HG03469 (cell line): ENCODE data around the gene ZNF559.
A peak's percentile ranks its signal among the peaks of the same experiment; 100 is the strongest.
"Not testable (repeated sequence)": the region's sequence is repeated elsewhere in the genome, so short reads cannot be mapped to it uniquely, and the experiment has no call there.

ENCODE experiments used
- ATAC-seq: cut with Tn5 transposase; IDR thresholded peaks from one replicate; pipeline ENCODE4 v1.9.1; 2021; ENCODE audit warnings: mild to moderate bottlenecking, moderate library complexity, moderate number of reproducible peaks; ENCODE audit not compliant: unreplicated experiment

Gene ZNF559

GRCh38 chr19:9323919-9324583, at the start of gene ZNF559:
ZNF559 (plus strand) TSS chr19:9324179; CDS start chr19:9338550, 14,371 bp downstream.
- peak; percentile 74 for ATAC-seq

DNA sequence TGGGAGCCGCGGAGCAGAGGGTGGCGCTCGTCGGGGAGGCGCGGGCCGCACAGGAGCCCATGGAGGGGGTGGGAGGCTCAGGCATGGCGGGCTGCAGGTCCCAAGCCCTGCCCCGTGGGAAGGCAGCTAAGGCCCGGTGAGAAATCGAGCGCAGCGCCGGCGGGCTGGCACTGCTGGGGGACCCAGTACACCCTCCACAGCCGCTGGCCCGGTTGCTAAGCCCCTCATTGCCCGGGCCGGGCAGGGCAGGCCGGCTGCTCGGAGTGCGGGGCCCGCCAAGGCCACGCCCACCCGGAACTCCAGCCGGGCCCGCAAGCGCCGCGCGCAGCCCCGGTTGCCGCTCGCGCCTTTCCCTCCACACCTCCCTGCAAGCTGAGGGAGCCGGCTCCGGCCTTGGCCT, 40.5 kb upstream of the ZNF559 start:
- ATAC-seq: not testable (repeated sequence)

GRCh38 chr19:9289231-9289884, 34.6 kb upstream of the ZNF559 start:
- no peak for ATAC-seq

DNA sequence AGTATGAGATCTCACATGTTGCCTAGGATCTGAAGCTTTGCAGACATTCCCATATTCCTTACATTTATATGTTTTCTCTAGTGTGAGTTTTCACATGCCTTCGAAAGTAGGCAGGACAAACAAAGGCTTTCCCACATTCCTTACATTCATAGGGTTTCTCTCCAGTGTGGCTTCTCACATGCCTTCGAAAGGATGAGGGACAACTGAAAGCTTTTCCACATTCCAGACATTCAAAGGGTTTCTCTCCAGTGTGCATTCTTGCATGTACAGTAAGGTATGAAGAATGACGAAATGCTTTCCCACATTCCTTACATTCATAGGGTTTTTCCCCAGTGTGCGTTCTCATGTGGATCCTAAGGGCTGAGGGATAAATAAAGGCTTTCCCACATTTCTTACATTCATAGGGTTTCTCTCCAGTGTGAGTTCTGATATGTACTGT, 28.5 kb upstream of the ZNF559 start:
- no peak for ATAC-seq

- no peak for ATAC-seq
These were observed 27.6 kb upstream of the ZNF559 start for GRCh38 chr19:9296336-9296735.

DNA sequence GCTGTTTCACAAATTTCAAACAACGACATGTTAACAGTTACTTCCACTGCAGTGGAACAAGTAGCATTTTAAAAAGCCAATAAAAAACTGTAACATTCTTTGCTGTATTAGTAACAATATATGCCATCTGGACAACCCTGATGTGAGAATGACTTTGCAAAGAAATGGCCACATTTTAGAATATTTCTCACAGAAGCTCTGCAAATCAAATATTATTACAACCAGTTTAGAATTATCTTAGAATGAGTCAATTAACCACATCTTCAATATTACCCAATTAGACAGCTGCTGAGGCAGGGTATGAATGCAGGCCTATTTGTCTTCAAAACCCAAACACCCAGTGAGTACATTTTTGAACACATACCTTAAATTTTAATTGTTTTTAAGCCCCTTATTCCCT, 17.5 kb upstream of the ZNF559 start:
- ATAC-seq: no peak

GRCh38 chr19:9308091-9308770, 15.7 kb upstream of the ZNF559 start:
- no peak for ATAC-seq

DNA sequence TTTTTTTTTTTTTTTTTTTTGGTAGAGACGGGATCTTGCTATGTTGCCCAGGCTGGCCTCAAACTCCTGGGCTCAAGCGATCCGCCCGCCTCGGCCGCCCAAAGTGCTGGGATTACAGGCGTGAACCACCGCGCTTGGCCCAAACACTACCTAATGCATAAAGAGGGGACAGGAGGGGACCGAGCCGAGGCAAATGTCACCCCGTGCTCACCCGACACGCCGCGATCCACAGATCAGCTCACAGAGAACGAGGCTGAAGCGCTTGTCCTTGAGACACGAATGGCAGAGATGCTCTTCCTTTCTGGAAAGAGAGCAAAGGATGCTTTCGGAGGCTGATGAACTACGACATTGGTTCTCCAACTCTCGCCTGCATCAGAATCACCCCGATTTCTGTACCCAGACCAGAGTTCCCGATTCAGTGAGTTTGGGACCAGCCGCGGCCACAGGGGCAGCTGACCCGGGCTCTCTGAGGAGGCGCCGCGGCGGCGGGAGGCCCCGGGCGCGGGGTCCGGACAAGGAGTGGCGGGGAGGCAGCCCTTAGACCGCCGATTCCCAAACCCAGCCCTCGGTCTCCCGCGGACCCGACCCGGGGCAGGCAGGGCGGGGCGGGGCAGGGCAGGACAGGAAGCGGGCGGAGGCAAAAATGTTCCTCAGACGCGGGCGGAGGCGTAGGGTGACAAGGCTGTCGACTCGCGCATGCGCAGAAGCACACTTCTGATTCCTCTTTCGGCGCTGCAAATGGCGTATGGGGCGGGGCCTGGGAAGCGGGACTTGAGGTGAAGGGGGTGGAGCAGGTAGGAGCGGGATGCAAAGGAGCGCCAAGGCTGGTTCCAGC, 14.6 kb upstream of the ZNF559 start, which contains the start of gene ZNF699:
TSS of gene ZNF699 (minus strand) at position 700 of the 835 bp plus-strand sequence. CDS start 4,719 bp downstream, outside the sequence.
- ATAC-seq: peak; percentile 61

DNA sequence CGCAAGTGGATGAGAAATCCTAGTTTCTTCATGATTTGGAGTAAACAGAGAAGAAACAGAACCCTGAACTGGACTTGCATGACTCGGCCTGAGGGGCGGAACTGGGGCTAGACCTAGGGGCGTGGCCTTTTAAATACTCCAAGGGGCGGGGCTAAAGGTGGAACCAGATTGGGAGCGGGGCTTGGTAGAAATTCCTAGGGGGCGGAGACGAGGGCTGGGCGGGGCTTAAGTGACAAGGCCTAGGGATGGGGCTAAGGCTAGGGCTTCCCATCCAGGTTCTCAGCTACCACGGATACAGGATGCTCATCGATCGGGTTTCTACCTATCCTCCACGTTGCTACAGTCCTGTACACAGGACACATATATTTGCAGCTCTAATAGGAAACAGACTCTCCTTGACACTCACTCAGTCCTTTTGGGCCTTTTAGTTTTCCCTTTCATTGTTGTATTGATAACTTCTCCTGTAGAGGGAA, 14.0 kb upstream of the ZNF559 start:
- peak; percentile 28 for ATAC-seq

- ATAC-seq: no peak
These were observed 10.2 kb upstream of the ZNF559 start for GRCh38 chr19:9313756-9314155.

DNA sequence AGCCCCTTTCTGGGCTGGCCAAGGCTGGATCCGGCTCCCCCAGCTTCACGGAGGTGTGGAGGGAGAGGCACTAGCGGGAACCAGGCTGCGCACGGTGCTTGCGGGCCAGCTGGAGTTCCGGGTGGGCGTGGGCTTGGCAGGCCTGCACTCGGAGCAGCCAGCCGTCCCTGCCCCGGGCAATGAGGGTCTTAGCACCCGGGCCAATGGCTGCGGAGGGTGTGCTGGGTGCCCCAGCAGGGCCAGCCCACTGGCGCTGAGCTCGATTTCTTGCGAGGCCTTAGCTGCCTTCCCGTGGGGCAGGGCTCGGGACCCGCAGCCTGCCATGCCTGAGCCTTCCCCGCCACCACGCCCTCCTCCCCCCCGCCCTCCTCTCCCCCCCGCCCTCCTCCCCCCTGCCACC, 2.6 kb upstream of the ZNF559 start:
- no peak for ATAC-seq

GRCh38 chr19:9321756-9322155, 2.2 kb upstream of the ZNF559 start:
- not testable (repeated sequence) for ATAC-seq

DNA sequence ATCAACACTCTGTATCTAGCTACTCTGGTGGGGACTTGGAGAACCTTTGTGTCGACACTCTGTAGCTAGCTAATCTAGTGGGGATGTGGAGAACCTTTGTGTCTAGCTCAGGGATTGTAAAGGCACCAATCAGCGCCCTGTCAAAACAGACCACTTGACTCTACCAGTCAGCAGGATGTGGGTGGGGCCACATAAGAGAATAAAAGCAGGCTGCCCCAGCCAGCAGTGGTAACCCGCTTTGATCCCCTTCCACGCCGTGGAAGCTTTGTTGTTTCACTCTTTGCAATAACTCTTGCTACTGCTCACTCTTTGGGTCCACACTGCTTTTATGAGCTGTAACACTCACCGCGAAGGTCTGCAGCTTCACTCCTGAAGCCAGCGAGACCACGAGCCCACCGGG, 1.8 kb upstream of the ZNF559 start:
- not testable (repeated sequence) for ATAC-seq

DNA sequence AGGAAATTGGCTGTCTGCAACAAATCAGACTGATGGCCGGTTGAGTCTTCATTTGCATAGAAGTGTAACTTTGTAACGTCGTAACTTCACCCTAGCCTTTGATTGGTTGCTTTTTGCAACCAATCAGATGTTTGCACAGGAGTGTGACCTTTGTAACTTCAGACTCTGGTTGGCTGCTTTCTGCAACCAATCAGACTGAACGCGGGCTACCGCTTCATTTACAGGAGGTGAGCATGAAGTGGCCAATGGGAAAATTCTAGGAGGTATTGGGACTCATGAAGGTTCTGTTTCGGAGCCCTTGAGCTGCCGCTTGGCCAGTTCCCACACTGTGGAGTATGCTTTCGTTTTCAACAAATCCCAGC, 441 bp upstream of the ZNF559 start:
- ATAC-seq: no peak

GRCh38 chr19:9324584-9324962, 594 bp downstream of the ZNF559 start:
- no peak for ATAC-seq

GRCh38 chr19:9329999-9330398, 6.0 kb downstream of the ZNF559 start:
- no peak for ATAC-seq

- ATAC-seq: no peak
These were observed 18.8 kb downstream of the ZNF559 start for GRCh38 chr19:9342610-9343304.

DNA sequence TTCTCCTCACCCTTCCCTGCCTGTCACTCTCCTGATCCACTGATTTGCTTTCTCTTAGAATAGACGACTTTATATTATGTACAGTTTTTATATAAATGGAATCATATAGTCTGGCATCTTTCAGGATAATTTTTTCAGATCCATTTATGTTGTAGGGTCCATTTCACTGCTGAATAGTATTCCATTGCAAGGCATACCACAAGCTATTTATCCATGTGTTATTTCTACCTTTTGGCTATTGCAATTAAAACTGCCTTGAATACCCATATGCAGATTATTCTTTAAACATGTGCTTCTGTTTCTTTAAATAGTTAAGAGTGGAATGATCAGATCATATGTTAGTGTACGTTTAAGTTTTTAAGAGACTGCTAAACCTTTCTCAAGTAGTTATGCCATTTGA, 21.0 kb downstream of the ZNF559 start:
- no peak for ATAC-seq

DNA sequence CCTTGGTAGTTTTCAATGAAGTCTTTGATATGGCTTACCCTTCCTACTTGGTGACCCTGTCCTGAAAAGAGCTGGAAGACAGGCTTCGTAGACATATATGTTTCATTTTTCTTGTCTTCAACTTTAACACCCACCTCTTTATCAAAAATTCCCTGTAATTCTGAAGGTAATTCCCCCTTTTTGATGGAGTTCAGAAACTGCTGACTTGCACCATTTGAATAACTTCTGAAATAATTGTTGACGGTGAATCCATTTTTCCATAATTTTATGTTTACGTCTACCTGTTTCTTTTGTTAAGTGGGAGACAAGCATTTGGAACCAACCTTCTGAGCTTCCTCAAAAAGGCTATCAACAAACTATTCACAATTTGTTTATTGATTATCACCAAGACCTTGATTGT, 24.3 kb downstream of the ZNF559 start:
- ATAC-seq: no peak

DNA sequence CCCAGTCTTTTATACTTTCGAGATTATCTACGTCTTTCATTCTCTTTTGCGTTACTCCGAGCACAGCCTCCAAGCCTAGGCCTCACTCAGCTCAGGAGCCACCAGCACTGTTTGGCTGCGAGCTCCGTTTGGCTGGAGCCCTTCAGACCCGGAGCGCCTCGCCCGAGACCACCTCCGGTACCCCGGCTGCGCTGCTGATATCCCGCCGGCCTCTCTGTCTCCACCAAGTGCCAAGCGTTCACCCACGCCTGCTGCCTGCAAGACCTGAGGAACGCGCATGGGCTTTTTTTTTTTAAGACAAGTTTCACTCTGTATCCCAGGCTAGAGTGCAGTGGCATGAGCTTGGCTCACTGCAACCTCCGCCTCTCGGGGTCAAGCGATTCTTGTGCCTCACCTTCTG, 24.7 kb downstream of the ZNF559 start:
- no peak for ATAC-seq
